GF-D8 (cell line): ENCODE measurements around the gene CFAP206.
"Not testable (repeated sequence)": the region's sequence is repeated elsewhere in the genome, so short reads cannot be mapped to it uniquely, and the experiment has no call there.

Source experiments
- DNase-seq: peaks from one replicate; lab custom pipeline; 2025; lab: John Stamatoyannopoulos, UW

CFAP206 gene

DNA sequence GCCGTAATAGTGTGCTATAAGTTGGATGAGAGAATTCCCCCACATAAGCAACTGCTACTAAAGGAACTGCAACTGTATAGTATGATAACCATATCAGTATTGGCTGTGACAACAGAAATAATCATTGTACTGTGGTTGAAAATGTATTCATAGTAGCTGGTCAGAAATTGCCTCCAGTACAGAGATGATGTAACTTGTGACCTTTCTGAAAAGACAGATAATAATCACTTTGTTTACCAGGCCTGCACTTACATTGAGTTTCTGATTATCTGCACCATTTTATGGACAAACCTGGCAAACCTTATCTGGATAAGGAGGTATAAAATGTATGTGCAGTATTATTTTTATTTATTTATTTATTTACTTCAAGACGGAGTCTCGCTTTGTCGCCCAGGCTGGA, 19.0 kb downstream of the CFAP206 start:
- DNase-seq = no peak

DNA sequence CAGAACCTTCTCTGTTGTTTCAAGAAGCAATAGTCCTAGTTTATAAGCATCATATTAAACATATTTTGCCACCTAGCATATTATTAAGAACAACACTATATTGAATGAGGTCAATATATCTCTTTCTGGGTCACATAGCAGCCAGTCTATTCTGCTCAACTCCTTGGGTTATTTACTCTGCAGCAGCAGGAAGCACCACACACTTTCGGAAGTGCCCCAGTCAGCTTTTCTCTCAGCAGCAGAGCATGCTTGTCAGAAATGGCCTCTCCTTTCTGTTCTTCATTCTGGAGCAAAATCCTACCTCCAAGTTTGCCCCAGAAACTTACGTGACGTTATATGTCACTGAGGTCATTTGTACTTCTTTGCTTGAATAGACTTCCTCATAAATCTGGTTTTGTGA, 22.7 kb downstream of the CFAP206 start:
- no peak for DNase-seq

DNA sequence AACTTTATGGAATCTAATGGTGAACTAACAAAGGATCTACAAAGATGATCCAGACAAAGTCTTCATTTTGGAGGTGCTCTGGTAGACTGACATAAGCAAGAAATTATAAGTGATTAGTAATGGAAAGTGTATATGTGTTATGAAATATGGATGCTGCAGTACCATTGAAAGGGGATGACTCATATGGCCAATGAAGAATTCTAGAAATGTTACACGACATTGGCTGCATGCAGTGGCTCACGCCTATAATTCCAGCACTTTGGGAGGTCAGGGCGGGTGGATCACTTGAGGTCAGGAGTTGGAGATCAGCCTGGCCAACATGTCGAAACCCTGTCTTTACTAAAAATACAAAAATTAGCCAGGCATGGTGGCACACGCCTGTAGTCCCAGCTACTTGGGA, 23.5 kb downstream of the CFAP206 start:
- DNase-seq = no peak

DNA sequence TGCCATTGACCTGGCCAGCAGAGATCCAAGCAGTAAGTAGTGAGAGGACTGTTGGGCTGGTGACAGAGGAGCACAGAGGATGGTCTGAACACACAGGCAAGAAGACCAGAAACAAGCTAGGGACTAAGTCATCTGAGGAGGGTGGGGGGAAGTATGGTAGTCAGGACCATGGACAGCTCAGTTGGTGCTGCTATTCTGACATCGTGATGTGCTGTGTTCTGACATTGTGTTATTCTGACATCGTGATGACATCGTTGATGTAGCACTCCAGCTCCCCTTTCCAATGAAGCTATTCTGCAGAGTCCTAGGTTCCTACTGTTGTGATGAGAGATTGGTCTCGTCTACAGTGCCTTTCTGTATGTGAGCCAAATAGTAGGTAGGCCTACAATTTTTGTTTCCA, 28.7 kb downstream of the CFAP206 start:
- no peak for DNase-seq

DNA sequence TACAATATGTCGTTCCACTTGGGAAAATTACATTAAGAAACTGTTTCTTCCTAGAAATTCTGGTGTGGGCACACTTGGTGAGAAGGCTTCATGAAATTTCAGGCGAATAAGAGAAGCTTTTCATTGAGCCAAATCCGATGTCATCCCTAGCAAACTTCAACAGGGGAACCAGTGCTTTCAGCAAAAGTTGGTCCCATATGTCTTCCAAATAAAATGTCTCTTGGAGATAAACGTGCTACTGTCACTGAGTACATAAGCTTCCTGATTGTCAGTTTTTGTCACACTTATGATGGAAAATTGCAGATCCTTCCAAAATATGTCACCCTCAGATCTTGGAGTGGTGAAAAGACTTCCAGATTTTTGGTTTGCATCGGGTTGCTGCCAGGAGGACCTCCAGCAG, 33.9 kb downstream of the CFAP206 start:
- DNase-seq = no peak

DNA sequence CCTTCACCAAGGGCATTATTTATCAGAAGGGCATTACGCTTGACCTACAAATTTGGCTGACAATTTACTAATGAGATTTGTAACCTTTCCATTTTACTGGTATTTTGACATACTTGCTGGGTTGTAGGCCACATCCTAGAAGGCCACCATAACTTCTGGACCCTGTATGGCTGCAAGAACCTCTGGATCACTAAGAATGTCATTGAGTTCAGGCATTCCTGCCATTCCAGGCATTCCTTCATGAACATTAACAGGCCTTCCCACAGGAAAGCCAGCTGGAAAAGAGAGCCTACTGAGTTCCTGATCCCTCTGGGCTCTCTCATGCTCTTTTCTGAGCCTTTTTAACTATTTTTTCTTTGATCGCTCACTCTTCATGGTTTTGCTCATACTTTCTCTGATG, 36.6 kb downstream of the CFAP206 start:
- no peak for DNase-seq

DNA sequence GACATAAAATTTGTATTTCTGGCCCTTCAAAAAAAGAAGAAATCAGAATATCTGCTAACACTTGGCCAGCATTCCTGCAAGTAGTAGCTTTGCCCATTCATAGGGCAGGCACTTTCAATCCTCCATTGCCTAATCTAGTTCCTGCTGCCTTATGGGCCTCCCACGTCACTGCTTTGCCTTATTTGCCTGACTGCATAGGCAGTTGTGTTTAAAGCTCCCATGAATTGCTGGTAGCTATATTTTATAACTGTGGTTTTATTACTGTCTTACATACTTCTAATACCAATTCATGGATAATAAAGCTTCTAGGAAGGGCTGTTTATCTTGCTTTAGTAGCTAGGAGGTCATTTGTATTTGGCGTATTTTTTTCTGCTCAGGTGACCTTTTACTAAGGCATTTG, 57.3 kb downstream of the CFAP206 start:
- DNase-seq = no peak

DNA sequence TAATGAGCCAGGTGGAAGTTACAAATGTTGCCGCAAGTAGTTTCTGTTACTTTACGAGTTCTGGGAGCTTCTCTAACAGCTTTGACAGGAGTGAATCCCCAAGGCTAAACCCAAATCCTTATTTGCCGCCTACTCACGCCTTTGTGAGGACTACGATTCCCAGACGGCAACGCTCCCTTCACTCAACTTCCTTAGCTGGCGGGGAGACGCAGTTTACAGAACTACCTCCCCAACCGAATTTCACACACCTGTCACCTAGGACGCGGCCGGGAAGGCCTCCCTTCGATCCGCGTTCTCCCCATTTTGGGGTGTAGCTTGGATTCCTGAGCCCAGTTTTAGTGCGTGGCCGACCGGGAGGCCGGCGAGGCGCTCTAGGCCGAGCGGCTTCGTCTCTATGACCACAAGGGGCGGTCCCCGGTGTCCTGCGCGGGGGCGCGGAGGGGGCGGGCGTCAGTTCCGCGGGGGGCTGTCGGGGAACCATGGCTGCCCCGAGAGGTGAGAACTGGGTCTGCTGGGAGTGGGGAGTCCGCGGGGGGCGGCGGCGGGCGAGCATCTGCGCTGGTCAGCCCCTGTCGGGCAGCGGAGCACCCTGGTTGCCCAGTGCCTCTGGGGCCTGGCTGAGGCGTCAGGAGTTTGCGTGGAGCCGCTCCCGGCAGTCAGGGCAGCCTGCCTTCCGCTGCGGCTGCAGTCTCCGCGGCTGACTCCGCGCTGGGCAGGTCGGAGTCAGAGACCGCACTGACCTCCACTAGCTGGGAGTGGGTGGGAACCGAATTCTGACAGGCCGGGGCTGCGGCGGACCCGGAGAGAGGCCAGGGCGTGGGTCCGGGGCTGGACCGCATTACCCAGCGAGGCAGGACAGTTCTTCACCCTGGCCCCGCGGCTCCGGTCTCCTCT, 65.0 kb downstream of the CFAP206 start, which contains the start of gene SLC35A1:
SLC35A1 (plus strand) TSS at position 450 of the 894 bp plus-strand sequence; CDS start at position 480, 30 bp downstream.
- peak; percentile 51 for DNase-seq

DNA sequence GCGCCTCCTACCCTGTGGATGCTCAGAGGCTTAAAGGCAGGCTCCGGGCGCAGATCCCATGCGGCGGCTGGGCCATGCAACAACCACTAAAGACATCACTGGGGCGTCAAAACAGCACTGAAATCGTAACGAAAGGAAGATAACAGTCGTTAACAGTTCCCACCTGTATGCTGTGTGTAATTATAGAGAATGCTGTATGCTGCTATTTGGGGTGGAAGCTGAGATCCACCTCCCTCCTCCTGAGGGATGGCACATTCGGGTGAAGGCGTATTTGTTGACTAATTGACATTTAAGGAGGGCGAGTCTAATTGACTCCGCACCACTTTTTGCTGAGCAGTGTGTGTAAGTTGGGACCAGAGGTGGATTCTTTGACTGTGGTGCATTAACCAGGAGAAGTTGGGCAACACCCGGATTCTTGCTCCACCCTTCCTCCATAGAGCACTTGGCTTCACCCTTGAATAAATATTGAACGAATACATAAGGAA, 65.7 kb downstream of the CFAP206 start:
- DNase-seq = peak; percentile 15

DNA sequence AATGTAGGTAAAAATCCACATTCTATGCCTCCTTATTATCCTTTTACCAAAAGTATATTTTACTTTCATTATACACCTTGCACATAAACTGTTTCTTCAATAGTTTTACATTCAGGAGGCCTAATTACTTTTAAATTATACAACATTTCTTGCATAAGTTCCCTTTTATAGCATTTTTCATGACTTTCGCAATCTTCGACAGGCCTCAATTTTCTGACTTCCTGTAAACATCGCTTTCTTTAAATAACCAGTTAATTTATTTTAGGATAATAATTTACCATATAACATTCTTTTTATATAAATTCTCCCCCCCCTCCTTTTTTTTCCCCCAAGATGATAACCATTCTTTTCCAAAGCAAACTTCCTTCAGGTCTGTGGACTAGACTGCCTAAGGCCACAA, 74.2 kb downstream of the CFAP206 start:
- DNase-seq = peak; percentile 69

DNA sequence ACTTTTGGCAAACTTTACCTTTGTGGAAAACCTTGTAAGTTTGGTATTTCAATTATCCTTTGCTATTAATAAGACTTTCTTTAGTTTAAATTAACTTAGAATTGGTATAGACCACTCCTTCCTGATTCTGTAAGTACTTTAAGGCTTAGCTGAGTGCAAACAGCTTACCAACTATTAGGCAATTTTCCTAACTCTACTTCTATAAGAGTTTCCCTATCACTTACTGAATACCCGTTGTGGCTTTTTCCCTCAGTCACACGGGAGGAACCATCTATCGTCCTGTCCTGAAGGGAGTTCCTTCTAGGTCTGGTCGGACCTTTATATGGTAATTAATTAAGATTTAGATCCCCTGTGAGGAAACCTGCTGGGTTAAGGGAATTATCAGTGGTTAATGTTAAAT, 74.6 kb downstream of the CFAP206 start:
- DNase-seq = peak; percentile 93

DNA sequence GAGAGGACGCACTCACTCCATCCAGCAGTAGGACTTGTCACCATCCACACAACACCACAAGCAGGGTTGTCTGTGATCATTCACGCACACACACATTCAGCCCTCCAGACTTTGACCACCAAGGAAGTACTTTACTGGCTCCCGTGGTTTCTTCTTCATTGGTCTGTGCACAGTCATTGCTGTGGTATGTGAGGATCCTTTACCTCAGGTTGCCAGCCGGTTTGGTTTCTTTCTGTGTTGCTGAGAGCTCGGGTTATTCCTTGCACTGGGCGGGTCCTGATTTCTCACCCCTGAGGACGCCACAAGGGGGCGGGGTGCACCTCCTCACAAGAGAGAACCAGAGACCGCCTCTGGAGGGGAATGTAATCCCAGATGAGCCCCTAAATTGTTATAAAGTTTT, 76.2 kb downstream of the CFAP206 start:
- peak; percentile 20 for DNase-seq

DNA sequence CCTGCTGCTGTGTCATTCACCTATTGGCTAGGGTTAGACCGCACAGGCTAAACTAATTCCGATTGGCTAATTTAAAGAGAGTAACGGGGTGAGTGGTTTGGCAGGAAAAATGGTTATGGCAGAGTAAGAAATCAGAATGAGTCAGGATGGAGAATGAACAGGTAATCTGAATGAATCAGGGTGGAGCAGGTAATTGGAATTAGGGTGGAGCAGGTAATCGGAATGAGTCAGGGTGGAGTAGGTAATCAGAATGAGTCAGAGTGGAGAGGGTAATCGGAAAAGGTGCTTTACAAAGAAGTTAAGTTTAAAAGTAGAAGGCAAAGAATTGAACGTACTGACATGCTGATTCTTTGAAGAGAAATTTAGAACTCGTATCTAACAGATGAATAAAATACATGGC, 76.7 kb downstream of the CFAP206 start:
- DNase-seq = no peak

DNA sequence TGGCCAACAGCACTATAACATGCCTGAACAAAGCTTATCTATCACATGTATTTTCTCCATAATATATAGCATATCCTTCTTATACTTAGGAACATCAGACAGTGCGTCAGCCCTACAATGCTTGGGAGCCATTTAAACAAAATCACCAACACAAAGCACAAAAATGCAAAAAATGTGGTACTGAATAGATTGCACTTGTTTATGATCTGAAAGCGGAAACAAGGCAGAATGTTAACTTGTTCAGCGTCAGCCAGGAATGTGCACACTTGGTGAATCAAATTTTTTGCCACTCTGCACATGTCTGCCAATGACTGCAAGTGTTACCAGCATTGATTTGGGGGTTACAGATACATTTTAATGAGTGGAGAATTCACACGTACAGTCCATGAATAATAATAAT, 79.8 kb downstream of the CFAP206 start:
- DNase-seq = no peak

DNA sequence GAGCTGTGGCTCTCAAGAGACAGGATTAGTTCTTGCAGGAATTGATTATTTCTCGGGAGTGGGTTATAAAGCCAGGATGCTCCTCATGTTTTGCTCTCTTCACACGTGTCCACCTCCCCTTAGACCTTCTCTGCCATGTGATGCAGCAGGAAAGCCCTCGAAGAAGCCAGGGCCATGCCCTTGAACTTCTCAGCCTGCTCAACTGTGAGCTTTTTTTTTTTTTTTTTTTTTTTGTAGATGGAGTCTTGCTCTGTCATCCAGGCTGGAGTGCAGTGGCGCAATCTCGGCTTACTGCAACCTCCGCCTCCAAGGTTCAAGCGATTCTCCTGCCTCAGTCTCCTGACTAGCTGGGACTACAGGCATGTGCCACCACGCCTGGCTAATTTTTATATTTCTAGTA, 81.6 kb downstream of the CFAP206 start:
- DNase-seq = not testable (repeated sequence)

DNA sequence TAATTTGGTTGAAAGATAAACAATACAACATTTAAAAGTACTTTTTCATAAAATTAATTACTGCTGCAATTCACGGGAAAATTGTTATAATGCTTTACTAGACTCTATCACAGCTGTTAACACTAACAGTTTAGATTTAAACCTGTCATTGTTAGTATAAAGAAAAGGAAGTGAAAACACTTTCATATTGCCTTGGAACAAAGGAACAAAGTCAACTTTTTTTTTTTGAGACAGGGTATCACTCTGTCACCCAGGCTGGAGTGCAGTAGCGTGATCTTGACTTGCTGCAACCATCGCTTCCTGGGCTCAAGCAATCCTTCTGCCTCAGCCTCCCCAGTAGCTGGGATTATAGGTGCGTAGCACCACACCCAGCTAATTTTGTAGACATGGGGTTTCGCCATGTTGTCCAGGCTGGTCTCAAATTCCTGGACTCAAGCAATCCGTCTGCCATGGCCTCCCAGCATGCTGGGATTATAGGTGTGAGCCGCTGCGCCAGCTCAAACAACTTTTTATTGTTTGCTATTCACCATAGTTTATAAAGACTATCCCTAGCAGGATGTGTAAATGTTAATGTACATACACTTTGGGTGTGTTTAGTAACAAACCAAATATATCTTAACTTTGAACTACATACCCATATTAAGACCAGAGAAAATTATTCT, 87.1 kb downstream of the CFAP206 start:
- DNase-seq = no peak

DNA sequence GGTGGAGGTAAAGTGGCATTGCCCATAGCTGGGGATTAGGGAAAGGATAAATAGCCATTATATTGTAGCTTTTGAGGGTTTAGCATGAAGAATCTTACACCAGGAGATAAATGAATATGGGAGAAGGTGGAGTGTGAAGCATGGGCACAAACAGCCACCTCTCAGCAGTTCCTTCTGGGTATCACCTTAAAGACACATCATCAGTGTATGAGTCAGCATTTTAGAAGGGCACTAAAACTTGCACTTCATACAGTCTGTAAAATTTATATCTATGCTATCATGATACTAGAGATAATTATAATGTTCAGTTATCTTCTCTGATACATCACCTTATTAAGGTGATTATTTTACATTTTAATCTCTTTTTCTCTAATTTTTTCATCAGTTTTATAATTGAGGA, 90.3 kb downstream of the CFAP206 start:
- DNase-seq = no peak

DNA sequence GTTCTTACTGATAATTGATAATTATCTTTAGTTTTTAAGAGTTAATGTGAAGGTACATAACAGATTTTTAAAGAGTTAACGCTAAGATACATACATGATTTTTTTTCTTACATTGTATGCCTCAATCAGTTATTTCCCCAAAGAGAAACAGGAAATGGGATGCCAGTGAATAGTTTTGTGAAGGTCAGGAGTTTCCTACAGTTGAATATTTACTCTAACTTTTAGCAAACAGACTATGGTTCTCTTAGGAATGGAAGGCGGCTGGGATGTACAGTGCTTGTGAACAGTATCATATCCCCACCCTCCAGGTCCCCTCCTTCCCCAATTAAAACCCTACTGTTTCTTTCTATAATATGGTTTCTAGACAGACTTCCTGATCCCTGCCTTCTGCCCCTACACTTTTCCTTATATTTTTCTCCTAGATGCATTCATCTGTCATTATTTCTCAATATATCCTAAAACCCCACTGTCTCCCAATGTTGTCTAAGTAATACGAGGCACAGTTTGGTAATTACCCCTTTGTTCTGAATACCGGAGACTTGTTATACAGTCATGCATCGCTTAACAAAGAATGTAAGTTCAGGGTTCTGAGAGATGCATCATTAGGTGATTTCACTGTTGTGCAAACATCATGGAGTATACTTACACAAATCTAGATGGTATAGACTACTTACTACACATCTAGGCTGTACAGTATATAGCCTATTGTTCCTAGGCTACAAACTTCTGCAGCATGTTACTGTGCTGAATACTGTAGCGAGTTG, 94.2 kb downstream of the CFAP206 start:
- no peak for DNase-seq

DNA sequence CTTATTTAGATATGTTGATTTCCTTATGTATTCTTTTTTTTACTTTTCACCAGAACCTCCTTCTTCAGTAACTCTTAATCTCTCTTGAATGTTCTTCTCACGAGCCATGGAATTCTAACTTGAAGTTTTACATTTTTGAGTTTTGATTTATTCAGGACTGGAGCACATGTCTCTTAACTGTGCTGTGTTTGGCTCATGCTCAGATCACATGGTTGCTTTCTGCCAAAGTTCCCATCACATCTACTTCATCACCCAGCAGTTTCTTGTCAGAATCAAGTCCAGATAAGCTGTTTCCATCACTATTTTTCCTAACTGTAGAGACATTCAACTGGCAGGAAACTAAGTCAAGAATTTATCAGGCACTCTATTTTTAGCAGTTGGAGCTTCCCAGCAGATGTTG, 96.7 kb downstream of the CFAP206 start:
- DNase-seq = no peak
